CD14-positive monocyte (primary cell): Measurements from ENCODE around the gene PEX10. TPM values are rescaled to one million over a fixed set of nuclear protein-coding genes. Genes with fewer than 3 reads are reported as not detected.

Experiments
- DNase-seq, 3 donors: peaks; one replicate each; pipeline ENCODE4 v3.0.0-alpha.2; 2011 to 2022
- H2AFZ ChIP-seq: 2 replicates; pipeline ENCODE4 v1.6.0; 2012; ENCODE audit warnings: mild to moderate bottlenecking, low read depth, low read length, inconsistent platforms; ENCODE audit not compliant: insufficient read depth, poor library complexity, severe bottlenecking
- H3K27ac ChIP-seq, 2 donors: 1 replicate in 1 of 2; 2 replicates in 1 of 2; pipeline ENCODE4 v1.5.1; 2012 to 2013; ENCODE audit warnings: low read length in 2 of 2, control low read depth in 1 of 2, inconsistent platforms in 1 of 2, low read depth in 1 of 2, mild to moderate bottlenecking in 1 of 2
- H3K27me3 ChIP-seq, 2 donors: one replicate each; pipeline versions ENCODE4 v1.6.0 to v1.6.1; 2011 to 2013; ENCODE audit warnings: low read length in 2 of 2; ENCODE audit not compliant: control insufficient read depth in 2 of 2, insufficient read depth in 2 of 2
- H3K36me3 ChIP-seq, 2 donors: replicated peaks in 1 of 2; 1 replicate in 1 of 2; 2 replicates in 1 of 2; pipeline versions ENCODE4 v1.5.1 to v1.6.1; 2012 to 2013; ENCODE audit warnings: low read length in 2 of 2, control low read depth in 1 of 2, inconsistent platforms in 1 of 2, mild to moderate bottlenecking in 1 of 2; ENCODE audit not compliant: insufficient read depth in 2 of 2, control insufficient read depth in 1 of 2
- H3K4me1 ChIP-seq, 2 donors: 1 replicate in 1 of 2; 2 replicates in 1 of 2; pipeline versions ENCODE4 v1.5.1 to v1.6.1; 2012 to 2013; ENCODE audit warnings: low read length in 2 of 2, control low read depth in 1 of 2, inconsistent platforms in 1 of 2, mild to moderate bottlenecking in 1 of 2, moderate library complexity in 1 of 2; ENCODE audit not compliant: insufficient read depth in 2 of 2, control insufficient read depth in 1 of 2
- H3K4me2 ChIP-seq: replicated peaks from 2 replicates; pipeline ENCODE3; 2012; ENCODE audit warnings: low read length, moderate library complexity, mild to moderate bottlenecking; ENCODE audit not compliant: poor library complexity, severe bottlenecking; ENCODE audit errors: extremely low read depth
- H3K4me3 ChIP-seq, 3 experiments: fragments of 200-600 bp in 1 of 3; sonication (generic) in 1 of 3; replicated peaks in 1 of 3; 1 replicate in 2 of 3; 2 replicates in 1 of 3; pipeline ENCODE4 v1.5.1; 2011 to 2013; ENCODE audit warnings: low read length in 3 of 3, mild to moderate bottlenecking in 3 of 3, control low read depth in 2 of 3, low read depth in 2 of 3, inconsistent platforms in 1 of 3, moderate library complexity in 1 of 3
- H3K79me2 ChIP-seq: 2 replicates; pipeline ENCODE4 v1.6.0; 2012; ENCODE audit warnings: mild to moderate bottlenecking, control low read depth, inconsistent platforms, low read length, moderate library complexity; ENCODE audit not compliant: insufficient read depth
- H3K9ac ChIP-seq: 2 replicates; pipeline ENCODE4 v1.6.0; 2017; ENCODE audit warnings: low read length, mild to moderate bottlenecking; ENCODE audit not compliant: insufficient read depth, poor library complexity, severe bottlenecking
- H3K9me3 ChIP-seq, 2 donors: replicated peaks in 1 of 2; 1 replicate in 1 of 2; 2 replicates in 1 of 2; pipeline versions ENCODE4 v1.5.1 to v1.6.1; 2012 to 2013; ENCODE audit warnings: low read length in 2 of 2, control low read depth in 1 of 2; ENCODE audit not compliant: control insufficient read depth in 1 of 2, insufficient read depth in 1 of 2
- H4K20me1 ChIP-seq: 2 replicates; pipeline ENCODE4 v1.6.0; 2012; ENCODE audit warnings: mild to moderate bottlenecking, low read length, control low read depth, moderate library complexity; ENCODE audit not compliant: insufficient read depth
- H3K27ac Mint-ChIP-seq, 7 donors: one replicate each; pipeline ENCODE4 v1.8.0; 2020; ENCODE audit warnings: mild to moderate bottlenecking in 7 of 7, mixed read lengths in 7 of 7, moderate library complexity in 6 of 7, inconsistent platforms in 2 of 7
- H3K27me3 Mint-ChIP-seq, 3 donors: one replicate each; pipeline ENCODE4 v1.8.0; 2021 to 2022; ENCODE audit warnings: low read depth in 3 of 3, mild to moderate bottlenecking in 3 of 3, mixed read lengths in 3 of 3, moderate library complexity in 3 of 3, inconsistent platforms in 1 of 3
- H3K36me3 Mint-ChIP-seq, 2 donors: one replicate each; pipeline ENCODE4 v1.8.0; 2020; ENCODE audit warnings: mixed read lengths in 2 of 2, inconsistent platforms in 1 of 2, mild to moderate bottlenecking in 1 of 2
- H3K4me1 Mint-ChIP-seq: one replicate; pipeline ENCODE4 v1.8.0; 2020; ENCODE audit warnings: mild to moderate bottlenecking, mixed read lengths
- H3K4me3 Mint-ChIP-seq, 2 donors: one replicate each; pipeline ENCODE4 v1.8.0; 2020; ENCODE audit warnings: mild to moderate bottlenecking in 2 of 2, mixed read lengths in 2 of 2, moderate library complexity in 1 of 2
- H3K9me3 Mint-ChIP-seq, 7 donors: one replicate each; pipeline ENCODE4 v1.8.0; 2020 to 2022; ENCODE audit warnings: mixed read lengths in 7 of 7, mild to moderate bottlenecking in 6 of 7, moderate library complexity in 6 of 7, inconsistent platforms in 2 of 7
- WGBS: methylation state at CpG from one replicate; pipeline ENCODE4 v1.1.5; 2013; ENCODE audit warnings: missing lambda C conversion rate; ENCODE audit not compliant: insufficient coverage; 5-methylcytosine and 5-hydroxymethylcytosine counted together
- intact Hi-C, 2 donors: fragments of 100-400 bp; cut with micrococcal nuclease; formaldehyde crosslinking; loops; one replicate each; pipeline versions ENCODE4 v1.15.0 to v1.15.1; 2023
- polyA plus RNA-seq, 3 donors: library from polyadenylated mRNA; depleted of rRNA in 1 of 3; unstranded in 2 of 3; stranded (reverse) in 1 of 3; fragments of 300-500 nt in 2 of 3; fragments of >200 nt in 1 of 3; fragmentation: Illumina TruSeq in 2 of 3; gene quantifications; 1 replicate in 2 of 3; 2 replicates in 1 of 3; pipeline ENCODE4 v1.2.3, GENCODE V29; 2012 to 2021
- TF ChIP-seq, protein P1 (sequence below): fragments of 200-600 bp; IDR thresholded peaks from one replicate; pipeline ENCODE4 v1.8.0; 2022; ENCODE audit warnings: antibody characterized with exemption, mild to moderate bottlenecking

Gene PEX10
- polyA plus RNA-seq, 3 donors: 7.0 to 10.5 (median 8.2) TPM

DNA sequence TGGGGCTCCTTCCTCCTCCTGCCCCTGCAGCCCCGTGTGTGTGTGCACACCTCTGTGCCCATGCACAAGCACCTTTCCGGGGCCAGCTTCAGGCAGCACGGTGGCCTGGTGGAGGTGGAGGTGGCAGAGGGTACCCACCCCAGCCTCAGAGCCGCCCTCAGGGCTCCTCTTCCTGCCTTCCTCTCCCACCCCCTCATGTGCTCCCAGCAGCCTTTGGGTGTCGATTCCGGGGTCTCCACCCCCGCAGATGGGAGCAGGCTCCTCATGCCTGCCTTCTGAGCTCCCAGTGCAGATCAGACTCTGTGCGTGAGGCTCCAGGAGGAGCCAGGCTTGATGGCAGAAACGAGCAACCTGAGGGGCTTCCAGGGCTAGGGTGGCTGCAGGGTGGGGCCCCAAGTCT, 34.5 kb upstream of the PEX10 start:
- WGBS: 50% methylated on average over 2 of the region's 9 CpGs

DNA sequence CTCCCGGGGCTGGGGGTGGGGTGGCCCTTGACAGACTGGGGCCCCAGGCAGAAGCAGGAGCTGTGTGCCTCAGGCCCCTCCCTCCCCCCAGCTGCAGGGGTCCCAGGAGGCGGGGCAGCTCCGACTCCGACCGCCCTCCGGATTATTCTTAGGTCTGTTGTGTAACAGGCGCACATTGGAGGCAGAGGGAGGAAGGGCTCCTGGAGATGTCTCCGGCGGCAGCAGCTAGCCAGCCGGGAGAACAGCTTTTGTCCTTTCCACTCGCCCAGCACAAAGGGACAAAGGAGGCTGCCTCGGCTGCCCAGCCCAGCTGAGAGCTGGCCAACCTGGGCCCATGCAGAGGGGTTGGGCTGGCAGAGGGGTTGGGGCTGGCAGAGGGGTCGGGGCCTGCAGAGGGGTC, 34.0 kb upstream of the PEX10 start:
- Histone ChIP-seq H3K79me2 (no peaks in the 10 kb centered on the region), H2AFZ (no peak overlapping the region), H3K9me3 (no peaks in the 10 kb centered on the region), H3K9ac (no peak overlapping the region), H3K4me1 (no peaks in the 10 kb centered on the region), H3K4me3 (no peak overlapping the region), H4K20me1 (no peaks in the 10 kb centered on the region), H3K4me2 (no peak overlapping the region), H3K27me3 (peaks cover 0 to 24% of the 10 kb centered on the region in 2 donors), H3K27ac (no peak overlapping the region), H3K36me3 (no peaks in the 10 kb centered on the region)
- H3K27ac Mint-ChIP-seq: no peak overlapping the region
- TF ChIP-seq, protein P1, sequence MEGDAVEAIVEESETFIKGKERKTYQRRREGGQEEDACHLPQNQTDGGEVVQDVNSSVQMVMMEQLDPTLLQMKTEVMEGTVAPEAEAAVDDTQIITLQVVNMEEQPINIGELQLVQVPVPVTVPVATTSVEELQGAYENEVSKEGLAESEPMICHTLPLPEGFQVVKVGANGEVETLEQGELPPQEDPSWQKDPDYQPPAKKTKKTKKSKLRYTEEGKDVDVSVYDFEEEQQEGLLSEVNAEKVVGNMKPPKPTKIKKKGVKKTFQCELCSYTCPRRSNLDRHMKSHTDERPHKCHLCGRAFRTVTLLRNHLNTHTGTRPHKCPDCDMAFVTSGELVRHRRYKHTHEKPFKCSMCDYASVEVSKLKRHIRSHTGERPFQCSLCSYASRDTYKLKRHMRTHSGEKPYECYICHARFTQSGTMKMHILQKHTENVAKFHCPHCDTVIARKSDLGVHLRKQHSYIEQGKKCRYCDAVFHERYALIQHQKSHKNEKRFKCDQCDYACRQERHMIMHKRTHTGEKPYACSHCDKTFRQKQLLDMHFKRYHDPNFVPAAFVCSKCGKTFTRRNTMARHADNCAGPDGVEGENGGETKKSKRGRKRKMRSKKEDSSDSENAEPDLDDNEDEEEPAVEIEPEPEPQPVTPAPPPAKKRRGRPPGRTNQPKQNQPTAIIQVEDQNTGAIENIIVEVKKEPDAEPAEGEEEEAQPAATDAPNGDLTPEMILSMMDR: no peak
- peaks cover 19 to 39% (median 35%) of the 10 kb centered on the region in 3 donors for H3K27me3 Mint-ChIP-seq
- H3K36me3 Mint-ChIP-seq: no peaks in the 10 kb centered on the region
- intact Hi-C loops: no loop called here
- no peaks in the 10 kb centered on the region for H3K9me3 Mint-ChIP-seq
- no peak for DNase-seq
- H3K4me3 Mint-ChIP-seq: no peak overlapping the region
- 53% methylated on average over 6 of the region's 13 CpGs for WGBS
- no peaks in the 10 kb centered on the region for H3K4me1 Mint-ChIP-seq

More for the DNA sequence above, 34.5 kb upstream of the PEX10 start:
- TF ChIP-seq, protein P1: no peak
- H2AFZ ChIP-seq: no peak overlapping the region
- H3K4me1 Mint-ChIP-seq: no peaks in the 10 kb centered on the region
- peaks cover 19 to 39% (median 33%) of the 10 kb centered on the region in 3 donors for H3K27me3 Mint-ChIP-seq
- no peak for DNase-seq
- no peaks in the 10 kb centered on the region for H3K4me1 ChIP-seq
- H3K27ac Mint-ChIP-seq: no peak overlapping the region
- H3K27me3 ChIP-seq: peaks cover 0 to 24% of the 10 kb centered on the region in 2 donors
- intact Hi-C loops: no loop called here
- no peak overlapping the region for H3K4me3 Mint-ChIP-seq
- no peak overlapping the region for H3K4me3 ChIP-seq
- no peak overlapping the region for H3K4me2 ChIP-seq
- H3K27ac ChIP-seq: no peak overlapping the region
- no peaks in the 10 kb centered on the region for H3K36me3 Mint-ChIP-seq
- no peaks in the 10 kb centered on the region for H3K36me3 ChIP-seq
- no peaks in the 10 kb centered on the region for H4K20me1 ChIP-seq
- H3K9me3 Mint-ChIP-seq: no peaks in the 10 kb centered on the region
- no peak overlapping the region for H3K9ac ChIP-seq
- H3K79me2 ChIP-seq: no peaks in the 10 kb centered on the region
- no peaks in the 10 kb centered on the region for H3K9me3 ChIP-seq
